ENCODE data around the gene PTPRS. TPM values are rescaled to one million over a fixed set of nuclear protein-coding genes. Genes with fewer than 3 reads are reported as not detected.
"Not testable (repeated sequence)": the region's sequence is repeated elsewhere in the genome, so short reads cannot be mapped to it uniquely, and the experiment has no call there.

PTPRS gene
- polyA plus RNA-seq, 4 donors = under 0.01 to 12.5 (median 6.6) TPM

GRCh38 chr19:5372572-5373200 is 32.1 kb upstream of the PTPRS start:
- no peaks in the 10 kb centered on the region for H3K27me3 ChIP-seq (ENCODE audit: control insufficient read depth in 3 of 3, insufficient read depth in 3 of 3, low read length in 3 of 3)
- H3K36me3 ChIP-seq (ENCODE audit: control insufficient read depth in 3 of 3, insufficient read depth in 2 of 3, low read depth in 1 of 3, low read length in 3 of 3) = no peaks in the 10 kb centered on the region
- FAIRE-seq = no peak

GRCh38 chr19:5369962-5370367 is 29.4 kb upstream of the PTPRS start:
- no peaks in the 10 kb centered on the region for H3K9me3 ChIP-seq (ENCODE audit: control insufficient read depth in 2 of 2, insufficient read depth in 1 of 2, low read depth in 1 of 2, low read length in 1 of 2)
- 30 to 38% (median 36%) methylated on average over 8 of the region's 8 CpGs for WGBS, 3 donors
- no peaks in the 10 kb centered on the region for H3K36me3 ChIP-seq (ENCODE audit: control insufficient read depth in 3 of 3, insufficient read depth in 2 of 3, low read depth in 1 of 3, low read length in 3 of 3)
- H3K4me3 ChIP-seq (ENCODE audit: low read depth in 1 of 3, low read length in 3 of 3) = no peak overlapping the region
- no peaks in the 10 kb centered on the region for H3K4me1 ChIP-seq (ENCODE audit: control insufficient read depth in 3 of 3, insufficient read depth in 2 of 3, low read depth in 1 of 3, low read length in 2 of 3)
- DNase-seq (peak; percentile 16 to 46), FAIRE-seq (no peak)
- H3K27me3 ChIP-seq (ENCODE audit: control insufficient read depth in 3 of 3, insufficient read depth in 3 of 3, low read length in 3 of 3) = peaks cover 0 to 5% (median 0%) of the 10 kb centered on the region in 3 donors
- no peak overlapping the region for H3K27ac ChIP-seq (ENCODE audit: low read depth in 1 of 3, low read length in 2 of 3)

More at GRCh38 chr19:5372572-5373200, 32.1 kb upstream of the PTPRS start:
- WGBS, 3 donors = 76 to 85% (median 83%) methylated on average over 4 of the region's 4 CpGs
- no peak for DNase-seq
- Histone ChIP-seq H3K9me3 (ENCODE audit: control insufficient read depth in 2 of 2, insufficient read depth in 1 of 2, low read depth in 1 of 2, low read length in 1 of 2) (no peaks in the 10 kb centered on the region), H3K4me1 (ENCODE audit: control insufficient read depth in 3 of 3, insufficient read depth in 2 of 3, low read depth in 1 of 3, low read length in 2 of 3) (no peaks in the 10 kb centered on the region), H3K4me3 (ENCODE audit: low read depth in 1 of 3, low read length in 3 of 3) (no peak overlapping the region), H3K27ac (ENCODE audit: low read depth in 1 of 3, low read length in 2 of 3) (no peak overlapping the region)

GRCh38 chr19:5369304-5369703 is 28.7 kb upstream of the PTPRS start:
- WGBS, 3 donors = 86 to 92% (median 87%) methylated on average over 5 of the region's 5 CpGs
- H3K27ac ChIP-seq (ENCODE audit: low read depth in 1 of 3, low read length in 2 of 3) = no peak overlapping the region
- FAIRE-seq (no peak), DNase-seq (no peak)
- H3K4me1 ChIP-seq (ENCODE audit: control insufficient read depth in 3 of 3, insufficient read depth in 2 of 3, low read depth in 1 of 3, low read length in 2 of 3) = no peaks in the 10 kb centered on the region
- H3K4me3 ChIP-seq (ENCODE audit: low read depth in 1 of 3, low read length in 3 of 3) = no peak overlapping the region
- H3K9me3 ChIP-seq (ENCODE audit: control insufficient read depth in 2 of 2, insufficient read depth in 1 of 2, low read depth in 1 of 2, low read length in 1 of 2) = no peaks in the 10 kb centered on the region
- H3K27me3 ChIP-seq (ENCODE audit: control insufficient read depth in 3 of 3, insufficient read depth in 3 of 3, low read length in 3 of 3) = peaks cover 0 to 5% (median 0%) of the 10 kb centered on the region in 3 donors
- H3K36me3 ChIP-seq (ENCODE audit: control insufficient read depth in 3 of 3, insufficient read depth in 2 of 3, low read depth in 1 of 3, low read length in 3 of 3) = no peaks in the 10 kb centered on the region

- H3K4me3 ChIP-seq (ENCODE audit: low read depth in 1 of 3, low read length in 3 of 3) = no peak overlapping the region
- peaks cover 0 to 5% (median 0%) of the 10 kb centered on the region in 3 donors for H3K27me3 ChIP-seq (ENCODE audit: control insufficient read depth in 3 of 3, insufficient read depth in 3 of 3, low read length in 3 of 3)
- no peaks in the 10 kb centered on the region for H3K4me1 ChIP-seq (ENCODE audit: control insufficient read depth in 3 of 3, insufficient read depth in 2 of 3, low read depth in 1 of 3, low read length in 2 of 3)
- DNase-seq (no peak), FAIRE-seq (no peak)
- no peaks in the 10 kb centered on the region for H3K36me3 ChIP-seq (ENCODE audit: control insufficient read depth in 3 of 3, insufficient read depth in 2 of 3, low read depth in 1 of 3, low read length in 3 of 3)
- no peaks in the 10 kb centered on the region for H3K9me3 ChIP-seq (ENCODE audit: control insufficient read depth in 2 of 2, insufficient read depth in 1 of 2, low read depth in 1 of 2, low read length in 1 of 2)
- WGBS, 3 donors = 78 to 84% (median 82%) methylated on average over 5 of the region's 5 CpGs
- H3K27ac ChIP-seq (ENCODE audit: low read depth in 1 of 3, low read length in 2 of 3) = no peak overlapping the region
Observed at GRCh38 chr19:5367530-5368133, 27.0 kb upstream of the PTPRS start.

GRCh38 chr19:5365905-5366304 is 25.3 kb upstream of the PTPRS start:
- no peaks in the 10 kb centered on the region for H3K4me1 ChIP-seq (ENCODE audit: control insufficient read depth in 3 of 3, insufficient read depth in 2 of 3, low read depth in 1 of 3, low read length in 2 of 3)
- WGBS, 3 donors = 88 to 90% (median 90%) methylated on average over 6 of the region's 6 CpGs
- H3K9me3 ChIP-seq (ENCODE audit: control insufficient read depth in 2 of 2, insufficient read depth in 1 of 2, low read depth in 1 of 2, low read length in 1 of 2) = no peaks in the 10 kb centered on the region
- no peak overlapping the region for H3K4me3 ChIP-seq (ENCODE audit: low read depth in 1 of 3, low read length in 3 of 3)
- DNase-seq = no peak
- H3K36me3 ChIP-seq (ENCODE audit: control insufficient read depth in 3 of 3, insufficient read depth in 2 of 3, low read depth in 1 of 3, low read length in 3 of 3) = no peaks in the 10 kb centered on the region
- peaks cover 0 to 5% (median 0%) of the 10 kb centered on the region in 3 donors for H3K27me3 ChIP-seq (ENCODE audit: control insufficient read depth in 3 of 3, insufficient read depth in 3 of 3, low read length in 3 of 3)
- no peak for FAIRE-seq
- no peak overlapping the region for H3K27ac ChIP-seq (ENCODE audit: low read depth in 1 of 3, low read length in 2 of 3)

- Histone ChIP-seq H3K4me1 (ENCODE audit: control insufficient read depth in 3 of 3, insufficient read depth in 2 of 3, low read depth in 1 of 3, low read length in 2 of 3) (no peaks in the 10 kb centered on the region), H3K27me3 (ENCODE audit: control insufficient read depth in 3 of 3, insufficient read depth in 3 of 3, low read length in 3 of 3) (peaks cover 0 to 5% (median 0%) of the 10 kb centered on the region in 3 donors), H3K27ac (ENCODE audit: low read depth in 1 of 3, low read length in 2 of 3) (no peak overlapping the region), H3K9me3 (ENCODE audit: control insufficient read depth in 2 of 2, insufficient read depth in 1 of 2, low read depth in 1 of 2, low read length in 1 of 2) (no peaks in the 10 kb centered on the region), H3K4me3 (ENCODE audit: low read depth in 1 of 3, low read length in 3 of 3) (no peak overlapping the region), H3K36me3 (ENCODE audit: control insufficient read depth in 3 of 3, insufficient read depth in 2 of 3, low read depth in 1 of 3, low read length in 3 of 3) (no peaks in the 10 kb centered on the region)
- 31 to 39% (median 31%) methylated on average over 7 of the region's 7 CpGs for WGBS, 3 donors
- DNase-seq (no peak), FAIRE-seq (no peak)
Observed at GRCh38 chr19:5364674-5365073, 24.1 kb upstream of the PTPRS start.

GRCh38 chr19:5361839-5362238 is 21.2 kb upstream of the PTPRS start:
- not testable (repeated sequence) for H3K4me1 ChIP-seq (ENCODE audit: control insufficient read depth in 3 of 3, insufficient read depth in 2 of 3, low read depth in 1 of 3, low read length in 2 of 3); H3K36me3 ChIP-seq (ENCODE audit: control insufficient read depth in 3 of 3, insufficient read depth in 2 of 3, low read depth in 1 of 3, low read length in 3 of 3); H3K27me3 ChIP-seq (ENCODE audit: control insufficient read depth in 3 of 3, insufficient read depth in 3 of 3, low read length in 3 of 3); FAIRE-seq; H3K27ac ChIP-seq (ENCODE audit: low read depth in 1 of 3, low read length in 2 of 3); H3K4me3 ChIP-seq (ENCODE audit: low read depth in 1 of 3, low read length in 3 of 3); H3K9me3 ChIP-seq (ENCODE audit: control insufficient read depth in 2 of 2, insufficient read depth in 1 of 2, low read depth in 1 of 2, low read length in 1 of 2); DNase-seq
- 74 to 87% (median 81%) methylated on average over 9 of the region's 9 CpGs for WGBS, 3 donors

GRCh38 chr19:5361407-5361806 is 20.8 kb upstream of the PTPRS start:
- FAIRE-seq = no peak

More at GRCh38 chr19:5361407-5361806, 20.8 kb upstream of the PTPRS start:
- DNase-seq = no peak
- H3K4me1 ChIP-seq (ENCODE audit: control insufficient read depth in 3 of 3, insufficient read depth in 2 of 3, low read depth in 1 of 3, low read length in 2 of 3) = no peaks in the 10 kb centered on the region
- WGBS, 3 donors = 84 to 93% (median 88%) methylated on average over 4 of the region's 4 CpGs
- H3K9me3 ChIP-seq (ENCODE audit: control insufficient read depth in 2 of 2, insufficient read depth in 1 of 2, low read depth in 1 of 2, low read length in 1 of 2) = no peaks in the 10 kb centered on the region
- no peak overlapping the region for H3K4me3 ChIP-seq (ENCODE audit: low read depth in 1 of 3, low read length in 3 of 3)
- peaks cover 0 to 3% (median 0%) of the 10 kb centered on the region in 3 donors for H3K27me3 ChIP-seq (ENCODE audit: control insufficient read depth in 3 of 3, insufficient read depth in 3 of 3, low read length in 3 of 3)
- H3K36me3 ChIP-seq (ENCODE audit: control insufficient read depth in 3 of 3, insufficient read depth in 2 of 3, low read depth in 1 of 3, low read length in 3 of 3) = no peaks in the 10 kb centered on the region
- no peak overlapping the region for H3K27ac ChIP-seq (ENCODE audit: low read depth in 1 of 3, low read length in 2 of 3)
